HG03354 (cell line): Measurements from ENCODE around the gene OR6K2.

Experiments used
- ATAC-seq: cut with Tn5 transposase; IDR thresholded peaks from one replicate; pipeline ENCODE4 v1.9.1; 2021; ENCODE audit warnings: mild to moderate bottlenecking; ENCODE audit not compliant: unreplicated experiment, poor library complexity, severe bottlenecking

Gene OR6K2

GRCh38 chr1:158686111-158687009 lies 14.1 kb downstream of the OR6K2 start, which contains the start of gene SPTA1:
Gene SPTA1, minus strand, starts transcription at chr1:158686715. Its CDS starts 198 bp downstream, at chr1:158686517.
- ATAC-seq = no peak

- ATAC-seq = no peak
These were observed 15.4 kb downstream of the OR6K2 start for GRCh38 chr1:158685085-158685484.

- ATAC-seq = no peak
These were observed 18.8 kb downstream of the OR6K2 start for GRCh38 chr1:158681606-158682005.

- ATAC-seq = no peak
These were observed 21.2 kb downstream of the OR6K2 start for GRCh38 chr1:158679289-158679688.

- no peak for ATAC-seq
These were observed 24.7 kb downstream of the OR6K2 start for GRCh38 chr1:158675563-158676323.

GRCh38 chr1:158674302-158674701 lies 26.1 kb downstream of the OR6K2 start:
- ATAC-seq = no peak

- no peak for ATAC-seq
These were observed 34.4 kb downstream of the OR6K2 start for GRCh38 chr1:158666037-158666436.

- no peak for ATAC-seq
These were observed 45.9 kb downstream of the OR6K2 start for GRCh38 chr1:158654571-158654970.

GRCh38 chr1:158654086-158654485 lies 46.4 kb downstream of the OR6K2 start:
- no peak for ATAC-seq

GRCh38 chr1:158652721-158653334 lies 47.6 kb downstream of the OR6K2 start:
- no peak for ATAC-seq
